SW 1271 (cell line): ENCODE results near the gene CCNB3.

Experiments used
- DNase-seq, 2 experiments: peaks; one replicate each; lab custom pipeline; 2025; lab: John Stamatoyannopoulos, UW

The CCNB3 gene

DNA sequence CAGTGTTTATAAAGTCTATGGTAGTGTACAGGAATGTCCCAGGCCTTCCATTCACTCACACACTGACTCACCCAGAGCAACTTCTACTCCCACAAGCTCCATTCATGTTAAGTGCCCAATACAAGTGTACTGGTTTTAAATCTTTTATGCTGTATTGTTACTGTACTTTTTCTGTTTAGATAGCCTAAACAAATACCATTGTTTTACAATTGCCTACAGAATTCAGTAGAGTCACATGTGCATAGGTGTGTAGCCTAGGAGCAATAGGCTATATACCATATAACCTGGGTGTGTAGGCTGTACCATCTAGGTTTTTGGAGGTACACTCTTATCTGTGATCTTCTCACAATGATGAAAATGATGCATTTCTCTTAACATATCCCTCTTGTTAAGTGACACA is 139.4 kb downstream of the CCNB3 start:
- DNase-seq = no peak

DNA sequence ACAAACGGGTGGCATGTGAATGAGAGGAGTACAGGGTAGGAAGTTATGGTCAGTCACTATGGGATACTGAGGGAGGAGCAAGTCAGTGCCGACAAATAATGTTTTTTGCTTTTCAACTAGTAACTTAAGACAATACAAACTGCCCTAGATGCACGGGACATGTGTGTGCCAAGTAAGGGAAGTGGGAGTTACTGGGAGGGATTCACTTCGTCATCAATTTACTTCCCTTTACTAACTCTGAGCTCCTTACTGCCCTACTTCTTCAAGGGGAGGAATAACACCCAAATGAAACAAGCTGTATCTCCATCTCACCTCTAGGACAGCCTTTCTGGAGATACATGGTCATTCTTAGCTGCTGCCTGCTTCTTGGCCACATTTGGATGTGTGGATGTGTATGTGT is 168.4 kb downstream of the CCNB3 start:
- no peak for DNase-seq

DNA sequence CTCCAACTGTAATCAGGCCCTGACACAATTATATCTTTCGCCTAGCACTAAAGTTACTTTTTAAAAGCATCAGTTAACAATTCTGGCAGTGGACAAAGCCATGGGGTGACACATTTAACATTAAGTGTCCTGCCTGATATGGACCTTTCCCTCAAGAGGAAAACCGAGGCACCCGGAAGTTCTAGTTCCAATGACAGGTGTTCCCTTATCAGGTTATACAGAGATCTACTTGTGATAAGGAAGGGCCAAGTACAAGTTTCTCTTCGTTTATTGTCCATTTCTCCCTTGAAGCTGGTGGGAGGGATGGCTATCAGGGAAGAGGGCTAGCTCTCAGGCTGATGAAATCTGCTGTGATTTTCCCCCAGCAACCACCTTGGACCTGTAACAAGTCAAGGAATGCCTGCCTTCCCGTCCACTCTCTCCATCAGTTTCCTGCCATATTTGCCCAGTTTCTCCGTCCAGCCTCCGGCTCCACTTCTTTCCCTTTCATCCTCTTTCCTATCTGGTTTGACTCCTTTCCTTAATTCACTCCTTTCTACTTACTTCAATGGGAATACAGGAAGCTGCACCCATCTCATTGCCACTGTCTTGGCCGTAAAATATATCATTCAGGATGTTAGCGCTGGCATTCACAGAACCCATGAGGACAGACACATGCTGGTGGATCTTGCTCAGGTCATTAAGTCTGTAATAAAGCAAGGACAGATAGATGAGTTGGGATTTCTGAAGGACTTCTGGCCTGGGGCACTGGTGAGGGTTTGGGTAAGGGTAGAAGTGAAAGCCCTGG is 171.1 kb downstream of the CCNB3 start:
- DNase-seq = no peak

DNA sequence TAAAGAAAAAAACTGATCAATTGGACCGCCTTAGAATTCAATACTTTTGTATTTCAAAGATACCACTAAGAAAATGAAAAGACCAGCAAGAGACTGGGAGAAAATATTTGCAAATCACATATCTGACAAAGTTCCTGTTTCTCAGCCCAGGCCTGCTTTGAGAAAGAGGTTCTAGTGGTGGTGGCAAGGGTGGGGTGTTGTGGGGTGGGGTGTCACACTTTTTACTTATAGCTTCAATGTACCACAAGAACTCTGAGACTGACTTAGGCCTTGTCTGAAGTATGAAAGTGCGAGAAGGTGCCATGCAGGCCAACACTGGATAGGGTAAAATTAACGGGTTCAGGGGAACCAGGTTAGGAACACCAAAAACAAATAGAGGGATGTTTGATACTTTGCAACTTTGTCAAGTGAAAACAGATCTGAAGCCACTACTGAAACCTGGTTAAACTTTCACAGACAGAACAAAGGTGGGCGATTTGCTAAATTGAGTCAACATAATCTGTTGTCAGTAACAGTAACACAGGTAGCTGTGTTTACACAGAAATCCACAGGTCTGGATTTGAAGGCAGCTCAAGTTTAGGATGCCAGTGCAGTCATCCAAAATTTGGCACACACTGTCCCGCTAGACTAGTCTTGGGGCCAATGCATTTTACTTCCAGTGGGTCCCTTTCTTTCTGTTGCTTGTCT is 177.3 kb downstream of the CCNB3 start:
- DNase-seq = no peak

- no peak for DNase-seq
Measured at GRCh38 chrX:50386520-50386919, 182.0 kb downstream of the CCNB3 start.

GRCh38 chrX:50393902-50394301 is 189.3 kb downstream of the CCNB3 start:
- no peak for DNase-seq
